GM18508 (cell line): ENCODE measurements around the gene CDCA4.

Experiments used
- ATAC-seq: cut with Tn5 transposase; IDR thresholded peaks from one replicate; pipeline ENCODE4 v1.9.1; 2021; ENCODE audit warnings: moderate number of reproducible peaks; ENCODE audit not compliant: insufficient read depth, unreplicated experiment

CDCA4 gene

DNA sequence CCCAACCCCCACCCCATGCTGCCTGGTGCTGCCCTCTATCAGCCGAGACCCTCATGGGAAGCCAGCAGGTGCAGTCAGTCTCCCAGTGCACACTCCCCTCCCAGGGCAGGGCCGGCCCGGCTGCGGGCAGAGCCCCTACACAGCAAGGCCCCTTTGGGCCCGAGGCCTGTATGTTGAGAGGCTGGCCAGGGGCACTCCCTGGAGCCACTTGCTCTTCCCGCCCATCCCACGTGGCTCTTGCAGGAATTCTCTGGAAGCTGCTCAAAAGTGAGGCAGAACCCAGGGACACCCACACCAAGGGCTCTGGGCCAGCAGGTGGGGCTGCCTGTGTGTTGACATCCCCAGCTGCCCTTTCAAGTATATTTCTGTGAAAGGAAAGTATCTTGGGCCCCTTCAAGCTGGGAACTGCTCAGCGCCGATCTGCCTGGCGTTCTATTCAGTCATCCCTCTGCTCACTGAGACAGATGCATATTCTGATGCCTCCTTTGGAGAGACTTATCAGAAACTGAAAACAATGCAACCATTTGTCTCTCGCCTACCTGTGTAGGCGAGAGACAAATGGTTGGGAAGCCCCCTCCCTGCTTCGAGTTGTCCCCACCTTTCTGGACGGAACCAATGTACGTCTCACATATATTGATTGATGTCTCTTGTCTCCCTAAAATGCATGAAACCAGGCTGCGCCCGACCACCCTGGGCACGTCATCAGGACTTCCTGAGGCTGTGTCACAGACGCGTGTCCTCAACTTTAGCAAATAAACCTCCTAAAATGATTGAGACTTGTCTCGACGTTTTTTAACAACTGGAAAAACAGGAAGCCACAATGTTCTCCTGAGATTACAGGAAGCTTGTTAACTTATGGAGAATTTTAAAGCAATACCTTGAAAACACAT lies 38.4 kb upstream of the CDCA4 start:
- ATAC-seq: no peak

DNA sequence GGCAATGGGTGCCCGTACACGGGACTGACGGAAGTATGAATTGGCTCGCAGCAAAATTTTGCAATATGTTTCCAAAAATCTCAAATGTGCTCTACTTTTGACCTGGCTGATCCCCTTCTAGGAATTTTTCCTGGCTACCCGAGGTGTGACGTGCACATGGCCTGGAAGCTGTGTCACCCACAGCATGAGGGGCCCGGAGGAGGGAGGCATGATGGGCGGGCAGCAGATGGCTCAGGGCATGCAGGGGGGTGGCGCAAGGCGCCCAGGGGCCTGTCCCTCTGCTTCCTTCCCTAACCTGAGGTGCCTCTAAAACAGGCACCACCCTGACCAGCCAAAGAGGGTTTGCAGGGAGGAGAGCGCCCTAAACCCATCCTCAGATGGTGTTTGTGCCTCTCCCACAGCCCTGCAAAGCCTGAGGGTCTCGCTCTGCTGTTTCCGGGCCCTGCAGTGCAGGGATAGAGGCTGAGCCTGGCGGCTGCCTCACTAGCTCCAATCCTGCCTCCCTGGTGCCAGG lies 37.7 kb upstream of the CDCA4 start:
- no peak for ATAC-seq

DNA sequence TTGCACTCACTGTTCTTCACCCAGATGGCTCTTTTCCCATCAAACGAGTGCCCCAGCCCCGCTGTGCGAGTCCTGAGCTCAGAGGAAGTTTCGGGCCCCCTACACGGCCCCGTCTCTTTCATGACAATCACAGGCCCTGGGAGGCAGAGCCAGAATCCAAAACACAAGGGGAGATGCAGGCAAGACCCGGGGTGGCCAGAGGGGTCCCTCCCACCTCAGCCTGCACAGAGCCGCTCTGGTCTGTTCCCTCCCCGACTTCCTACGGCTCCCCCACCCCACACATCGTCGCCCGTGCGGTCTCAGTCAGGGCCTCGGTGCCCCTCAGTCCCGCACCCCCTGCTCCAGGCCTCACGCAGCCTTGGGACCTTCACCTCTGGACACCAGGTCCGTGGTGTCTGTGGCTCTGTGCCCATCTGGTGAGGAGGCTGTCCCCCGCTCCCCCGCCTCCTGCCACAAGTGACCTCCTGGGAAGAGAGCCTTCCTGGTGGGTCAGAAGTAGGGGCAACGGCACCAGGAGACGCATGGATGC lies 35.5 kb upstream of the CDCA4 start:
- ATAC-seq: no peak

DNA sequence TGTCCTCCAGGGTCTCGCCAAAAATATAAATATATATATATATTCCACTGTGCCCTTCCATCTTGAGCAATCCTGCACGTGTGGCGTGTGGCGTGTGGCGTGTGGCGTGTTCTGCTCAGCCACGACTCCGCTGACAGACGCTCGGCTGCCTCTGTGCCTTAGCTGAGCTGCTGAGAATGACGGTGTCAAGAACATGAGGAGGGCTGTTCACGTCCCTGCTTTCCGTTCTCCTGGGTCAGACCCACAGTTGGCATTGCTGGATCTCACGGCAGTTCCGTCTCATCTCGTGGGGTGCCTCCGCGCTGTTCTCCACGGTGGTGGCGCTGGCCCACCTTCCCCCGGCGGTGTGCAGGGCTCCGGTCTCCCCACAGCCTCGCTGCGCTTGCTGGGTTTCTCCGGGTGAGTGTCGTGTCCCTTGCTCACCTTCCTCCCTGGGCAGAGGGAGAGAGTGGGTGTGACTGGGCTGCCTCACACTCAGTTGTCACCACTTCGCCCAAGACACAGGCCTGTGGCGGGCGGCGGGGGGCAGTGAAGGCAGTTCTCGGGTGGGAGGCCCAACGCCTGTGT lies 34.9 kb upstream of the CDCA4 start:
- ATAC-seq: no peak

DNA sequence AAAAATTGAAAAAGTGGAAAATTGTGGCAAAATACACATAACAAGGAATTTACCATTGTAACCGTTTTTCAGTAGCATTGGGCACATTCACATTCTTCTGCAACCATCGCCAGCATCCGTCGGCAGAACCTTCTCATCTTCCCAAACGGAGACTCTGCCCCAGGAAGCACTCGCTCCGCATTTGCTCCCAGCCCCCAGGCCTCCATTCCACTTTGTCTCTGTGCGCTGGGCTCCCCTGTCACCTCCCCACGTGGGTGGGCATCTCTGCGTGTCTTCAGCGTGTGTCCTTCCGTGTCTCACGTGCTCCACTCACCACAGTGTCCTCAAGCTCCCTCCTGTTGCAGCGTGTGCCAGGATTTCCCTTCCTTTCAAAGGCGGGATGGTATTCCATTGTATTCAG lies 34.5 kb upstream of the CDCA4 start:
- ATAC-seq: no peak

DNA sequence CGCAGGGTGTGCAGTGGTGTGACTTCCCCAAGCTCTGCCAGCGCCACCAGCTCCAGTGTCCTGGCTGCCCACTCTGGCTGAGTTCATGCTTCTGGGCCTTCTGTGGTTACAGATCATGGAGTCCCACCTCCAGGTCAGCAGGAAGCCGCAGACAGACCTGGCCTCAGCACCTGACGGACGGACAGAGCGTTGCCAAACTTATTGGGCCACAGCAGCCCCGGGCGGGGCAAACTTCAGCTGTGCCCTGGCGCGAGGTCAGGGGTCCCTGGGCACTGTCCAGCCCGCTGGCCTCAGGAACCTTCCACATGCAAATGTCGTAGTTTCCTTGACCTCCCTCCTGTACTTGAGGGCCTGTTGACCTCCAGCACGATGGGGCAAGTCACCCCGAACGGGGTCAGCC lies 33.1 kb upstream of the CDCA4 start:
- ATAC-seq: no peak

DNA sequence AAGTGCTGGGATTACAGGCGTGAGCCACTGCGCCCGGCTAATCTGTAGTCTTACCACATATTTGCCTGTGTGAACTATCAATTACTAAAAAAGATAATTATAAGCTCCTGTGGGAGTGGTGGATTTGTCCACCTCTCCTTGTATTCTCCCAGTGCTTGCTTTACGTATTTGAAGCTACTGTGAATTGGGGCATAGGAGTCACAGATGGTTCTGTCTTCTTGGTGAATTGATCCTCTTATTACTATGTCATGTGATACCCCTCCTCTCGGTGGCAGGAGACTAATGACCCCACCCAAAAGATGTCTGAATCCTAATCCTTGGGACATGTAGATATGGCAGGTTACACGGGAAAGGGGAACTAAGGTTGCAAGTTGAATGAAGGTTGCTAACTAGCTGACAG lies 32.5 kb upstream of the CDCA4 start:
- ATAC-seq: no peak

DNA sequence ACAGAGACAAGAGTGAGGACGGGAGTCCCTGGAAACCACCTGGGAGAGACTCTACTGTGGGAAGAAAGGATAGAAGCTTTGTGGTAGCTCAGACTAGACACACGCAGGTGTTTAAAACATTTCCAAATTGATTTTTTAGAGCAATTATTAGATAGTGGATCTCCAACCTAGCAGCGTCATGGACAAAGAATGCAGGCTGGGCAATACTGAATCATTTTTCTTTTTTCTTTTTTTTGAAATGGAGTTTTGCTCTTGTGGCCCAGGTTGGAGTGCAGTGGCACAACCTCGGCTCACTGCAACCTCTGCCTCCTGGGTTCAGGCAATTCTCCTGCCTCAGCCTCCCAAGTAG lies 31.2 kb upstream of the CDCA4 start:
- ATAC-seq: no peak

DNA sequence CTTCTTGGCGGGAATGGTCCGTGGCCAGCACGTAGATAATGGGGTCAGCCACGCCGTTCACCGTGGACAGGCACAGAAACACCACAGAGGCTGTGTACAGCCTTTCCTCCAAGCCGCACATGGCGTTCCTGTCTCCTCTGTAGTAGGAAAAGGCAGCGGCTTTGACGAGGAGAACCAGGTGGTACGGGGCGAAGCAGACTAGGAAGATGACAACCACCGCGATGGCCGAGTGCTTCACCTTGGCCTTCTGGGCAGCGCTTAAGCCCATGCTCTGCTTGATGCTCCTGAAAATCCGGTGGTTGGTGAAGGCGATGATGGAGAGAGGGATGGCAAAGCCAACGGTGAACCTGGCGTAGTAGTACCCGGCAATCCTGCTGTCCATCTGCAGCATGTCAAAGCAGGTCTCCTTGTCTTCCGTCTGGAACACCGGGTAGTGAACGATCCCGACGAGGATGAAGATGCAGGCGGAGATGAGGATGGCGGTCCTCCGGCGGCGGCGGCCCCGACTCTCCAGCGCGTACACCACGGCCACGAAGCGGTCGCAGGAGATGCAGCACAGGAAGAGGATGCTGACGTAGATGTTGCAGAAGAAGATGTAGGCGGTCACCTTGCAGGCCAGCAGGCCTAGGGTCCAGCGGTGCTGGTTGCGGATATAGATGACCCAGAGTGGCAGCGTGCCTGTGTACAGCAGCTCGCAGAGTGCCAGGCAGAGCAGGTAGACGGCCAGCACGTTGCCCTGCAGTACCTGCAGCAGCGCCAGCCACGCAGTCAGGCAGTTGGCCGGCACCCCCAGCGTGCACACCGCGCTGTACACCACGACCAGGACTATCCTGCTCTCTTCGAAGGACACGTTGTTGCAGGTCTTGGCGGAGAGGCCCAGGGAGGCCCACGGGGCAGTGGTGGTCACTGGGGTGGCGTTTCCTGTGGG lies 30.6 kb upstream of the CDCA4 start:
- no peak for ATAC-seq

DNA sequence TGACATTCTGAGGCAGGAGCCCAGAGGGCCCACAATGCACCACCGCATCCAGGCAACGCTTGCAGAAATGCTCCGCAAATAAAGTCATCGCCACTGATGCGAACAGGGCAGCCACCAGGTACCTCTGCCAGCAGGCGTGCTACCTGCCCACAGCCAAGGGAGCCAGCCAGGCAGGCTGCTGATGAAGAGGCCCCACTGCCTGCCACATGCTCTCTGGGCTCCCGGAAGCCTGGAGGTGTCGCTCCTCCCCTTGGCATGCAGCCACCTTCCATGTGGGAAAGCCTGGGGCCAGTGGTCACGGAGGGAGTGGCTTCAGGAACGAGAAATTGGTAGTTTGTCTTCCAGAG lies 29.6 kb upstream of the CDCA4 start:
- no peak for ATAC-seq

DNA sequence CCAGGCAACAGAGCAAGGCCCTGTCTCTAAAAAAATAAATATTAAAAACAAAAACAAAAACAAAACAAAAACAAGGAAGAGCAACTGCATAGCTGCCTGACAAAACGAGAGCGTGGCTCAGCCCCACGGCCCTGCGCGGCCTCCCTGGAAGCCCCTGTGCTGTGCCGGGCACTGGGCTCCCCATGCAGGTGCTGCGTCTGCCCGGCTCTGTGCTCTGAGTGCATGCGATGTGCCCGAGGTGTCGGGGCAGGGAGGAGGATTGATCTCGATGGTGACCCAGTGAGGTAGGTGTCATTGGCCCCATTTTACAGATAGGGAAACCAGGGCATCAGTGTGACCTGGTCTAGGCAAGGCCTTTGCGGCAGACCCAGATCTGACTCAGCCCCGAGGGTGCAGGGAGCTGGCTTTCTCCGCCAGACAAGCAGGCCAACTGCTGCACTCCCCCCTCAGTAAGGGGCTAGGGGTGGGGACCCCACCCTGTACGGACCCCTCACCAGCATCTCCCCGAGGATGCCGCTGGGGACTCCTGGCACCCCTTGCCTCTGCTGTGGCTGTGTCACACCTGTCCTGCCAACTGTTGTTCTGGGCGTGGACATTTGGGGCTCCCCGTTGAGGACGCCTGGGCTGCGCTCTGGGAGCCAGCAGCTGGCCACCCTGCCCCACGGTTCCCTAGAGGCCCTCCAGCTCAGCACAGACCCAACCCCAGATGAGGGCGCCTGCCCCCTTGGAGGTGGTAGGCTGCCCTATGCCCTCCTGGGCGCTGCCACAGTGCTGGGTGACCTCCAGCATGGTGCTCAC lies 29.1 kb upstream of the CDCA4 start:
- no peak for ATAC-seq

DNA sequence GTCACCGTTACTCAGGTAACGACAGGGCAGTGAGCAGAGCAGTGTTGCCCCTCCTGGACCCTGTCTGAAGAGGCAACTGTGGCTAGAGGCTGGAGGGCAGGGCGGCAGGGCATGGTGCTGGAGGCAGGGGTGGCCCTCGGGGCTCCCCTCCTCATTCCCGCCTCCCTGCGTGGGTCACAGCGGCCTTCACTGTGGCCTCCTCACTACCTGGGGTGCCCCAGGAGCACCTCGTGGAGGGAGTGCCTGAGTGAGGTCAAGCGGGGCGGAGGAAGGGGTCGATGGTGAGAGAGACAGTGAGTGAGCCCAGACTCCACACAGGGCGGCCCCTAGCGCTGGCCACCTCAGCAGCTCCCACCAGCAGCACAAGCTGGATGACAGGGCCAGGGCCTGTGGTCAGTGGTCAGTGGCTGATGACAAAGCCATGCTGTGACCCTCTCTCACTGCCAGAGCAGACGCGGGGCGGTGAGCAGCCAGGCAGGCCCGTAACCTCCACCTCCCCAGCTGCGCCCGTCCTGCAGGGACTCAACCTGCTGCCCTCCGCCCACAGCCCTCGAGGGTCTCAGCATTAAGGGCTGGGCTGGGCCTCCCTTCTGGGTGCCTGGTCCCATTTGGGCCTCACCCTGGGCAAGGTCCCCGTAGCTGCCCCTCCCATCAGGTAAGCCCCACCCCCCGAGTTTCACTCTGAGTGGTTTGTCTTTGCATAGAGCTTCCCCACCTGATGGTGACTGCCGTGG lies 26.6 kb upstream of the CDCA4 start:
- no peak for ATAC-seq

DNA sequence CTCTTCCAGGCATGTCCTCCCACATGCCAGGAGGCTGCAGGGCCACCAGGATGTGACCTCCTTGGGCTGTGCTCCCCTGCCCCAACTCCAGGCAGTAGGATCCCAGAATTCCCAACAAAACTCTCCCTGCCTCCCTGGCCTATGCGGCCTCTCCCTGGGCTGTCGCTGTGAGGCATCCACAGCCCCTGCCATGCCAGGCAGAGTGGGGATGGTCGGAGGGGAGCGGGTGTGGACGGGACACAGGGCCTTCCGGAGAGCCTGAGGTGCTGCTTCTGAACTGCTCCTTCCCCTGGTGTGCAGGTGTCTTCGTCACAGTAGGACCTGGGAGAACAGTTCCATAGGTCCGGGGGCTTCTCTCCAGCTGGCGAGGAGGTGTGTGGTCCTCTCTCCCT lies 26.0 kb upstream of the CDCA4 start:
- ATAC-seq: no peak

DNA sequence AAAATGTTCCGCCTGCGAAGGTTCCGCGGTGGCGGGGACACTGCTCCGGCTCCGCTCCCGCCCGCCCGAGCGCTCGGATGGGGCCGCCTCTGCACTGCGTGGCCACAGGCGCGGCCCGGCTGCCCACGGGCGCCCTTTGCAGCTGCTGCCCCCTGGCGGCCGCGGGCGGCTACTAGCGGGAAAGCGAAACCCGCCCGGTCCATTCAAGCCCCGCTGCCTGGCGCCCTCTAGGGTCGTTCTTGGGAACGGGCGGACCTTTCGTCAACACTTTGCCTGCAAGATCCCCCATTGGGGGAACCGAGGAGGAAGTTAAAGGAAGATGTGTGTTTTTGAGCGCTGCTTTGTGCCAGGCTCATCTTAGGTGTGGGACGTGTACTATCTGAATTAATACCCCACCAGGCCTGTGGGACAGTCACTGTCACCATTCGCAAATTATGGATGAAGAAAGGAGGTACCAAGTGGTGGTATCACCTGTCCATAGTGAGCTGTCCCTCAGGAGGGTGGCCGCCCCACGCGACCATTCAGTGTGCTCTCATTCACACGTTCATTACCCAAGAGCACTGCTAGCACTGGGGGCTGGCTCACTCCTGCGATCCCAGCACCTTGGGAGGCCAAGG lies 24.9 kb upstream of the CDCA4 start:
- no peak for ATAC-seq

DNA sequence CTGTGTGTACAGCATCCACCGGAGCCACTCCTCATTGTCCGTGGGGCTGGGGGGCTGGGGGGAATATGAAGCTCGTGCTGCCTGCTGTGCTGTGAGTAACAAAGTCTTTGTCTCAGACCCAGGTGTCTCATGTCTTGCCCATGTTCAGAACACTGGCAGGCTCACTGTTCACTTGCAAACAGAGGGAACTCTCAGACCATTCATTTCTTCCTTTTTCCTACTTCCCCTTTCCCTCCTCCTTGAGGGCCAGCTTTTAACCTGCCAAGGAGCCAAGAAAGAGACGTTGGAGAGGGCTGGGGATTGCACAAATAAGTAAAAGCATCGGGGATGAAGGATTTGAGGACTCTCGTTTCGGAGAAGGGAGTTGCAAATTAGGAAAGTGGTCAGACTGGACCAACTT lies 22.8 kb upstream of the CDCA4 start:
- ATAC-seq: no peak

DNA sequence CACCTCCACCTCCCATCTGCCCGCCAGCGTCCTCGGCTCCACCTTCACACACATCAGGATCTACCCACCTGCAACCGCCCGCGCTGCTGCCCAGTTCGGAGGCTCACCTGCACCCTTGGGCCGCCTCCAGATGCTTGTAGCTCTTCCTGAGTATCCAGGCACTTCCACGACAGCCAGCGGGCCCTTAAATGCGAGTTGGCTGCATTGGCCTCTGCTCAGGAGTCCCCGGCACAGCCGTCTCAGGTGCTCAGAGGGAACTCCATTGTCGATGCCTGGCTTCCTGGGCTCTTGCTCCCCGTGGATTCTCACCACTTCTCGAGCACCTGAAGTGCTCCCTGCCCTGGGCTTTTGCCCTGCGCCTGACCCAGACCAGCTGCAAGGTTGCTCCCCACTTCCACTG lies 21.9 kb upstream of the CDCA4 start:
- no peak for ATAC-seq

DNA sequence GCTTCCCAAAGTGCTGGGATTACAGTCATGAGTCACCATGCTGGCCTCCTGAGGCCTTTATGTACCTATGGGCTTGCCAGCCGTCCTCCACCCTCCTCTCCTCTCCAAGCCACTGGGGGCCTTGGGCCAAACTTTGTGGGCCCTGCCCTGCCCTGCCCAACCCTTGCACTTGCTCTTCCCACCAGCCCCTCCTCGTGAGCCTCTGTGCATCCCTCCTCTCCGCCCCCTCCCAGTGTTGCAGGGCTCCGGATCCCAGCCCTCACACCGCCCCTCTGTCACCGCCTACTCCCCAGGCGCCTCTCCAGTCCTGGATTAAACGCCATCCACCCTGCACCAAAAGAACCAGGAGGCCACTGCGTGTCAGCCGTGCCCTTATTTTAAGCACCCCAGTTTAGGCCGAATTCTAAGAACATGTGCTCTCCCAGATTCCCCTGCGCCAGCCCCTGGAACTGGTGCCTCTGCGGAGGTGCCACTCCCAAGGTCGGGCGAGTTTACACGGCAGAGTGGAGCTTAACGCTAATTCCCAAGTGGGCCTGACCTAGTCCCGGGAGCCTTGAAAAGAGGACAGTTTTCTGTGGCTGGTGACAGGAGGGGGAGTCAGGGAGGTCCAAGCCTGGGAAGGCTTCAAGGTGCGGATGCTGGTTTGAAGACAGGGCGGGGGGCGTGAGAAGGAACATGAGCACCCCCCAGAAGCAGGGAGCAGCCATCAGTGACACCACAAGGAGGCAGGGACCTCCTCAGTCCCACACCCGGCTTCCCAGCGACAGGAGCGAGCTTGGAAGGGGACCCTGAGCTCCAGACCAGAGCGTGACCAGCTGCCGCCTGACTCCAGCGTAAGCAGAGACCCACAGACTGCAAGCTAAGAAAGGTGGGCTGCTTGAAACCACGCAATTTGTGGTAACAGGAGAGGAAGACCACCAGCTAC lies 21.2 kb upstream of the CDCA4 start:
- ATAC-seq: no peak
